A549 (cell line): ENCODE measurements around the gene SLC32A1.

Source experiments
- CBX2 ChIP-seq: fragments of 200-600 bp; sonication (generic); IDR thresholded peaks from 2 replicates; pipeline ENCODE4 v1.6.1; 2016; ENCODE audit warnings: low read depth, mild to moderate bottlenecking, borderline replicate concordance
- CBX8 ChIP-seq: fragments of 200-600 bp; sonication (generic); IDR thresholded peaks from 2 replicates; pipeline ENCODE4 v1.6.1; 2016
- EP300 ChIP-seq, 2 experiments: fragments of >200 bp; sonication (Bioruptor Twin); formaldehyde crosslinking; IDR thresholded peaks; 2 replicates in 1 of 2; 3 replicates in 1 of 2; pipeline ENCODE4 v1.6.1; 2016 to 2017
- FOSL2 ChIP-seq, 2 experiments: fragments of 450-650 bp in 1 of 2; fragments of >200 bp in 1 of 2; sonication (Bioruptor Twin) in 1 of 2; formaldehyde crosslinking; IDR thresholded peaks; 2 replicates each; pipeline versions ENCODE4 v1.5.0 to v1.6.1; 2016 to 2020; ENCODE audit warnings: mild to moderate bottlenecking in 1 of 2, moderate library complexity in 1 of 2
- GATA3 ChIP-seq: IDR thresholded peaks from 2 replicates; pipeline ENCODE4 v1.6.1; 2012; ENCODE audit warnings: borderline replicate concordance
- JUN ChIP-seq, 2 experiments: fragments of >200 bp; sonication (Bioruptor Twin); formaldehyde crosslinking; IDR thresholded peaks; 2 replicates in 1 of 2; 3 replicates in 1 of 2; pipeline ENCODE4 v1.6.1; 2016 to 2017
- NR3C1 ChIP-seq: fragments of >200 bp; sonication (Bioruptor Twin); formaldehyde crosslinking; IDR thresholded peaks from 3 replicates; pipeline ENCODE4 v1.6.1; 2017
- POLR2A ChIP-seq: IDR thresholded peaks from 2 replicates; pipeline ENCODE4 v1.6.1; 2012; ENCODE audit warnings: mild to moderate bottlenecking, low read length
- ZSCAN20 ChIP-seq: fragments of 250-450 bp; sonication (Bioruptor Pico); IDR thresholded peaks from 2 replicates; pipeline ENCODE4 v1.8.0; 2022; ENCODE audit warnings: mild to moderate bottlenecking, moderate library complexity
- TF ChIP-seq, protein P1 (sequence below): fragments of >200 bp; sonication (Bioruptor Twin); formaldehyde crosslinking; IDR thresholded peaks from 3 replicates; pipeline ENCODE4 v1.5.1; 2016
- TF ChIP-seq, protein P2 (sequence below): IDR thresholded peaks from 2 replicates; pipeline ENCODE4 v1.6.1; 2012

DNA sequence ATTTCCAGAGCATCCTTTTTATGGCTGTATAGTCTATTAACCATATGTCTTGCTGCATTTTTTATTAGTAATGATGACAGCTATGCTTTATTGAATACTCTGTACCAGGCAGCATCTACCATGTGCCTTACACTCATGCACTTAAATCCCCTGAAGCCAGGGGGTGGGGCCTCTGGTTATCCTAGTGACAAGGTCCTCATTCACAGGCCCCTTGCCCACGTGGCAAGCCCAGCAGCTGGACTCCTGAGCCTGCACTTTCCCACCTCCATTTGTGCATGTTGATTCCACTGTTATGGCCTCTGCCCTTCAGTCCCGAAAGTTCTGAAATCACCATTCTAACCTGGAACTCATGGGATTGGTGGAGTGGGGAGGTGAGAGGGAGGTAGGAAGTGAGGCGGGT, 46.3 kb downstream of the SLC32A1 start:
- no peak for TF ChIP-seq EP300 (IDR thresholded peaks at IDR 0.05)
- no peak for TF ChIP-seq CBX2
- no peak for TF ChIP-seq POLR2A
- TF ChIP-seq, protein P1, sequence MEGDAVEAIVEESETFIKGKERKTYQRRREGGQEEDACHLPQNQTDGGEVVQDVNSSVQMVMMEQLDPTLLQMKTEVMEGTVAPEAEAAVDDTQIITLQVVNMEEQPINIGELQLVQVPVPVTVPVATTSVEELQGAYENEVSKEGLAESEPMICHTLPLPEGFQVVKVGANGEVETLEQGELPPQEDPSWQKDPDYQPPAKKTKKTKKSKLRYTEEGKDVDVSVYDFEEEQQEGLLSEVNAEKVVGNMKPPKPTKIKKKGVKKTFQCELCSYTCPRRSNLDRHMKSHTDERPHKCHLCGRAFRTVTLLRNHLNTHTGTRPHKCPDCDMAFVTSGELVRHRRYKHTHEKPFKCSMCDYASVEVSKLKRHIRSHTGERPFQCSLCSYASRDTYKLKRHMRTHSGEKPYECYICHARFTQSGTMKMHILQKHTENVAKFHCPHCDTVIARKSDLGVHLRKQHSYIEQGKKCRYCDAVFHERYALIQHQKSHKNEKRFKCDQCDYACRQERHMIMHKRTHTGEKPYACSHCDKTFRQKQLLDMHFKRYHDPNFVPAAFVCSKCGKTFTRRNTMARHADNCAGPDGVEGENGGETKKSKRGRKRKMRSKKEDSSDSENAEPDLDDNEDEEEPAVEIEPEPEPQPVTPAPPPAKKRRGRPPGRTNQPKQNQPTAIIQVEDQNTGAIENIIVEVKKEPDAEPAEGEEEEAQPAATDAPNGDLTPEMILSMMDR: no peak
- no peak for TF ChIP-seq CBX8
- TF ChIP-seq FOSL2 (IDR thresholded peaks at IDR 0.05): no peak
- no peak for TF ChIP-seq FOSL2 (CRISPR knock-in tag; IDR thresholded peaks at IDR 0.05)
- no peak for TF ChIP-seq ZSCAN20 (CRISPR knock-in tag)
- no peak for TF ChIP-seq JUN (IDR thresholded peaks at IDR 0.05)
- no peak for TF ChIP-seq GATA3
- no peak for TF ChIP-seq NR3C1
- TF ChIP-seq, protein P2, sequence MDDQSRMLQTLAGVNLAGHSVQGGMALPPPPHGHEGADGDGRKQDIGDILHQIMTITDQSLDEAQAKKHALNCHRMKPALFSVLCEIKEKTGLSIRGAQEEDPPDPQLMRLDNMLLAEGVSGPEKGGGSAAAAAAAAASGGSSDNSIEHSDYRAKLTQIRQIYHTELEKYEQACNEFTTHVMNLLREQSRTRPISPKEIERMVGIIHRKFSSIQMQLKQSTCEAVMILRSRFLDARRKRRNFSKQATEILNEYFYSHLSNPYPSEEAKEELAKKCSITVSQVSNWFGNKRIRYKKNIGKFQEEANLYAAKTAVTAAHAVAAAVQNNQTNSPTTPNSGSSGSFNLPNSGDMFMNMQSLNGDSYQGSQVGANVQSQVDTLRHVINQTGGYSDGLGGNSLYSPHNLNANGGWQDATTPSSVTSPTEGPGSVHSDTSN: no peak
